DMS114 treated with DMSO at 0.1 percent for 48 hours (cell line): ENCODE measurements around the gene NOC4L.

ENCODE experiments used
- DNase-seq: peaks from one replicate; lab custom pipeline; 2025; ENCODE audit not compliant: unreplicated experiment; lab: John Stamatoyannopoulos, UW

Gene NOC4L

DNA sequence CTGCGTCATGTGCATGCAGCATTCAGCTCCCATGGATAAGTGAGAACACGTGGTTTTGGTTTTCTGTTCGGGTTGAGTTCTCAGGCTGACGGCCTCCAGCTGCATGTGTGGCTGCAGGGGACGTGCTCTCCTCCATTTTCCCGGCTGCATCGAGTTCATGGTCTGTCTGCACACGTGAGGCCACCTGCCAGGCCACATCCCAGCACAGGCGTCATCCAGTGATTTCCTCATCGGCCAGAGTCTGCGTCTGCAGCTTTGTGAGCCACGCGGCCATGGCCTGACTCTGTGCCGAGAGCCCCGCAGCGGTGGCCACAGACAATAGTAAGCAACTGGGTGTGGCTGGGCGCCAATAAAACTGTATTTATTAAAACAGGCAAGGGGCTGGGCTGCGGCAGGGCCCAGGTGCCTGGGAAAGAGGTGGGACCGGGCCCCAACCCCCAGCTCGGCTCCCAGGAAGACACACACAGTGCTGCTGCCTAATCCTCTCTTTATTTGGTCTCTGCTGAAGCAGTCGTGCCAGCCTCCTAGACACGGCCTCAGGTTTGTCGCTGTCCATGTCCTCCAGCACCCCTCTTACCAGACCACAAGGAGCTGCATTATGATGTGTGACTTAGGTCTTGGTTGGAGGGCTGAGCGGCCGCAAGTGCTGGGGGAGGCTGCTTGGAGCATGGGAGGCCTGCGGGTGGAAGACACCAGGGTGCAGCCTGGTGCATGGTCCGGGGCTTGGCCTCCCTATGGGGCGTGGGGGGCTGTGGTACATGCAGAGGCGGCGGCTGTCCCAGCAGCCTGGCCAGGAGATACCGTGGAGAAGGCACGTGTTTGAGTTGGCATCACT, 52.0 kb downstream of the NOC4L start:
- DNase-seq, result no peak

DNA sequence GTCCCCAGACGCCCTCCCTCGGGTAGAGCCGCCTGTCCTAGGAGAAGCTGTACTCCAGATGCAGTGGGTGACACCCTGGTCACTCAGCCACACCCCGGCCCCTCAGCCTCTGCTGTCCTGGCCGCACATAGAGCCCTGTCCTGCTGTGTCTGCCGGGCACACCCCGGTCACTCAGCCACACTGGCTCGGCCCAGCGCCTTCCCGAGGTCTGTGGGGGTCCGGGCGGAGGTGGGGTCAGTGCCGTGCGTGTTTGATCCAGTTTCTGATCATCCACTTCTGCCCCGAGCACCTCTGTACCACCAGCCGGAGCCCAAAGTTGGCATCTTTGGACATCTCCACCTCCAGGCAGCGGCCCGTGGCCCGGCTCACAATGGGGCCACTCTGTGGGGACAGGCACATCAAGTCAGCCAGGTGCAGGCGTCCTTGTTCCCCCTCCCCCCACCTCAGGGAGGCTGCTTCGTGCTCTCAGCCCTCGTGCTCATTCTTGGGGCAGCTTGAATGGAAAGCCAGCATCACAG, 52.7 kb downstream of the NOC4L start:
- no peak for DNase-seq

DNA sequence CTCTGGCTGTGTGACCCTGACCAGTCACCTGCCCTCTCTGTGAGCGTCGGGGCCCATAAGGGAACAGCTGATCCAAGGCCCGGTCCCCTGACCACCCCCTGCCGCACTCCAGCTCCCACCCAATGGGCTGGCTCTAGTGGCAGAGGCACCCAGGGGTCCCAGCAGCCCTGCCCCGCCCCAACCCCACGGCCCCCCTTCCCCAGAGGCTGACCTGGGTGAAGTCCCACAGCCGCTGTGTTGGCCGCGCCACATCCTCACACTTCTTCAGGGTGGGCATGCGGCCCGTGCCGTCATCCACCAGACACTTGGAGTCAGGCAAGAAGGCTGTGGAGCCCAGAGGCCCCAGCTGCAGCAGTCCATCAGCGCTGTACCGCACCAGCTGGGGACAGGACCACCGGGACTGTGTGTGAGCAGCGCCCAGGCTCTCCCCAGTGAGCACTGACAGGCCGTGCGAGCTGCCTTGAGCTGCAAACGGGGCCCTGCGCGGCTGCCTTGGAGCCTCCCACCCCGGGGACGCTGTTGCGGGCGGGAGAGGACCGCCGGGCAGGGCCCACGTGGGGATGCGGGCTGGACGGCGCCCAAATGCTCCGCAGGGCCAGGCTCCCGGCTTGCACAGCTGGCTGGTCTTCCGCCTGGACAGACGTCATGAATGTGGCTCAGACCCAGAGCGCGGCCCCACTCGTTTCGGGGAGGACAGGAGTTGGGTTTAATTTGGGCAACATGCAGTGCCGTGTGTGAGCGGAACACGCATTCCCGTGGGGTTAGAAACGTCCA, 53.5 kb downstream of the NOC4L start:
- DNase-seq, result no peak

DNA sequence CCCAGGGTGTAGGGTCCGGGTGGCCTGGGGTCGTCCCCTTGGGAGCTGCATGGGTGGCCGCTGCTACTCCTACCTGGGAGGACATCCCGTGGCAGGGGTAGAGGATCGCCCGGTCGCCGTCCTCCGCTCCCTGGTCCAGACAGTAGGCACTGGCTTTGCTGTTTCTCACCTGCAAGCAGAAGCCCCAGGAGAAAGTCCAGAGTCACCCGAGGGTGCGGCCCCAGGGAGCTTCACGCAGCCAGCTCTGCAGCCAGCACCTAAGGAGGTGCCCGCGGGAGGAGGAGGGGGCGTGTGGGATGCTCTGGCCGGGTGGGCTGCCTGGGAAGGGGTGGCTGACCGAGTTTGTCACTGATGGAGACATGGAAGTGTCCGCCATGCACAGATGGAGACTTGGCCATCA, 54.8 kb downstream of the NOC4L start:
- DNase-seq, result no peak

DNA sequence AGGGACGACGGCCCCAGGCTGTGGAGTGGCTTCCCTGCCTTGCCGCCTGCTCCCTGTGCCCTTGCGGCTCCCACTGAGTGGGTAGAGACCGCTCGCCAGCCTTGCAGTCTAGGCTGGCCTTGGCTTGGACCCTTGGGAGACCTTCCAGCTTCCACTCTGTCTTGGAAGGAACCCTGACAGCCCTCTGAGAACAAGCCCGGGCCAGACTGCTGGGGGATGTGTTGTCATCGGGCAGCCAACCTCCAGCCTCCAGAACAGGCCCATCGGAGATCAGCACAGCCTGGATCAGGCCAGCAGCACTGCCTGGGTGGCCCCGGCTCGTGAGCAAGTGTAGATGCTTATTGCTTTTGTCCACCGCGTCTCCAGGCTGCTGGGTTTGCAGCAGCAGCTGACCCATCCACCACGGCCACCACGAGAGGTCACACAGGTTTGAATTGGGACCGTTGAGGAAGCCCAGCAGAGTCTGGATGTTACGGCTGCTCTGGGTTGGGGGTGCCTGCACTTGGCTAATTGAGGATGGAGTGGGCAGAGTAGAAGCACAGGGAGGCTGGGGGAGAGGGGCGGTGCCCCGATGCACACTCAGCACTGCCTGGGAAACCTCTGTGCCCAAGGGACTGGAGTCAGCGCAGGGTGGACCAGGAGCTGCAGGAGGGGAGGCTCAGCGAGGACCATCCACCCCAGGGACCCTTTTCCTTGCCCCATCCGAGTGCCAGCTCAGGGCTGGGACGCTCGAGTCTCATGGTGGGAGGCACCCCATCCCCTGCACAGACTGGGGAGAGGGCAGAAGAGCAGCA, 55.5 kb downstream of the NOC4L start:
- DNase-seq, result no peak

DNA sequence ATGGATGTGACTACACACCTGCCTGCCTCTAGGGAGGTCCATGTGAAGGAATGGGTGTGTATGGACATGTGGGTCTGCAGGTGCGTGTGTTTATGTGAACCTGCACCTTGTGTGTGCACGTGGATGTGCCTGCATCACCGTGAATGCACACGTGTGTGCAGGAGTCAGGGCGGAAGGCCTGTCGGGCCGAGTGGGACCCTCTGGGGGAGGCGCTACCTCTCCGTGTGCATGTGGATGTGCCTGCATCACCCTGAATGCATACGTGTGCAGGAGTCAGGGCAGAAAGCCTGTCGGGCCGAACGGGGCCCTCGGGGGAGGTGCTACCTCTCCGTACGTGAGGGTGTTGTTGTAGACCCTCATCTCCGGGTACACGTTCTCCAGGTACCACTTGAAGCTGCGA, 56.5 kb downstream of the NOC4L start:
- no peak for DNase-seq

DNA sequence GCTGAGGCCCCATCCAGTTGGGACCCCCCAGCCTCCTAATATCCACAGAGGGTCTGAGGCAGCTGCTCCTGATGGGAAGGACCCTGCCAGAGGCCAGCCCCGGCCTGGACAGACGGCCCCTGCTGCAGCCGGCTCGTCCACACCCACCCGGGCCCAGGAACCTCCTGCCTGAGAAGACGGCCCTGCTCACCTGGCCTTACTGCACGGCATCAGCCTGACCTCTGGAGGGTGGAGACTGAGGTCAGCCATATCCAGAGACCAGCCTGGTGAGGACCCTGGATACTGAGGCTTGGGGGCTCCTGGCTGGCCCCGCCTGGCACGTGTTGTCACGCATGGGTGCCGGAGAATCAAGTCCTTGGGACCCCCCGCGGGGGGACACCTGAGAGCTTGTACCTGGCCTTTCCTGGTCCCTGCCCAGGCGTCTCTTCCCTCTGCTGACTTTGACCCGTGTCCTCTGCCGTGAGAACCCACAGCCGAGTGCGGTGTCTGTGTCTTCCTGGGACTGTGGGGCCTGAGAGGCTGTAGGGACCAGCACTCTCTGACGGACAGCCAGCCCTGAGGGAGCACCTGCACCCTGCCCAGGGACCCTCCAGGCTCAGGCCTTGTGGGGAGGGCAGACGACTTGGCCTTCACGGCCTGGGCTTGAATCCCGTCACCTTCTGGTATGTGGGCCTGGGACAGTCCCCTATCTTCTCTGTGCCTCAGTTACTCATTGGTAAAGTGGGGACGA, 57.3 kb downstream of the NOC4L start:
- DNase-seq, result no peak
